H9 (cell line): Measurements from ENCODE around the gene EML1. TPM values are rescaled to one million over a fixed set of nuclear protein-coding genes. Genes with fewer than 3 reads are reported as not detected.

ENCODE experiments used
- DNase-seq: peaks from one replicate; pipeline ENCODE4 v3.0.0-alpha.2; 2017
- H2AFZ ChIP-seq: one replicate; pipeline ENCODE4 v1.6.1; 2013; ENCODE audit warnings: mild to moderate bottlenecking, low read length, control low read depth, moderate library complexity
- H2AK5ac ChIP-seq: 2 replicates; pipeline ENCODE4 v1.6.1; 2013; ENCODE audit warnings: low read length, control low read depth, mixed read lengths; ENCODE audit not compliant: insufficient read length
- H2BK120ac ChIP-seq: one replicate; pipeline ENCODE4 v1.6.1; 2013; ENCODE audit warnings: low read depth, mild to moderate bottlenecking, low read length, control low read depth, inconsistent platforms; ENCODE audit not compliant: poor library complexity, severe bottlenecking
- H2BK12ac ChIP-seq: 2 replicates; pipeline ENCODE4 v1.6.1; 2013; ENCODE audit warnings: low read length, control low read depth, mixed read lengths, low read depth; ENCODE audit not compliant: insufficient read length
- H2BK15ac ChIP-seq: 2 replicates; pipeline ENCODE4 v1.6.1; 2013; ENCODE audit warnings: low read depth, low read length, control low read depth
- H2BK20ac ChIP-seq: one replicate; pipeline ENCODE4 v1.6.1; 2013; ENCODE audit warnings: low read depth, mild to moderate bottlenecking, low read length, control low read depth, inconsistent platforms; ENCODE audit not compliant: poor library complexity, severe bottlenecking
- H2BK5ac ChIP-seq: 2 replicates; pipeline ENCODE4 v1.6.1; 2013; ENCODE audit warnings: low read length, control low read depth, mixed read lengths; ENCODE audit not compliant: insufficient read length
- H3K14ac ChIP-seq: 2 replicates; pipeline ENCODE4 v1.6.1; 2013; ENCODE audit warnings: low read length, control low read depth; ENCODE audit not compliant: insufficient read depth
- H3K18ac ChIP-seq: 2 replicates; pipeline ENCODE4 v1.6.1; 2013; ENCODE audit warnings: low read depth, mild to moderate bottlenecking, mixed read lengths, low read length, control low read depth; ENCODE audit not compliant: insufficient read length
- H3K23ac ChIP-seq: 2 replicates; pipeline ENCODE4 v1.6.1; 2013; ENCODE audit warnings: low read length, control low read depth, mixed read lengths, low read depth; ENCODE audit not compliant: insufficient read length
- H3K23me2 ChIP-seq: 2 replicates; pipeline ENCODE4 v1.6.1; 2013; ENCODE audit warnings: low read depth, mild to moderate bottlenecking, mixed read lengths, low read length, control low read depth; ENCODE audit not compliant: insufficient read length, poor library complexity, severe bottlenecking
- H3K27ac ChIP-seq: 2 replicates; pipeline ENCODE4 v1.5.1; 2013; ENCODE audit warnings: low read length, control low read depth, mixed read lengths, low read depth; ENCODE audit not compliant: insufficient read length
- H3K27me3 ChIP-seq: 2 replicates; pipeline ENCODE4 v1.6.1; 2013; ENCODE audit warnings: low read length, control low read depth, inconsistent platforms; ENCODE audit not compliant: insufficient read depth
- H3K4ac ChIP-seq: 2 replicates; pipeline ENCODE4 v1.6.1; 2013; ENCODE audit warnings: low read depth, mild to moderate bottlenecking, control low read depth, inconsistent platforms, low read length, moderate library complexity
- H3K4me1 ChIP-seq: 2 replicates; pipeline ENCODE4 v1.6.1; 2013; ENCODE audit warnings: low read length, control low read depth, inconsistent platforms; ENCODE audit not compliant: insufficient read depth
- H3K4me2 ChIP-seq: 2 replicates; pipeline ENCODE4 v1.6.1; 2013; ENCODE audit warnings: low read length, control low read depth, mixed read lengths; ENCODE audit not compliant: insufficient read length, insufficient read depth
- H3K56ac ChIP-seq: 2 replicates; pipeline ENCODE4 v1.6.1; 2013; ENCODE audit warnings: low read depth, mild to moderate bottlenecking, mixed read lengths, low read length, control low read depth; ENCODE audit not compliant: insufficient read length
- H3K79me1 ChIP-seq: 2 replicates; pipeline ENCODE4 v1.6.1; 2013; ENCODE audit warnings: low read depth, mild to moderate bottlenecking, moderate library complexity, low read length, control low read depth, inconsistent platforms; ENCODE audit not compliant: insufficient read depth, poor library complexity, severe bottlenecking
- H3K79me2 ChIP-seq: 2 replicates; pipeline ENCODE4 v1.6.1; 2013; ENCODE audit warnings: low read length, control low read depth, inconsistent platforms; ENCODE audit not compliant: insufficient read depth
- H3K9ac ChIP-seq: 2 replicates; pipeline ENCODE4 v1.6.1; 2013; ENCODE audit warnings: low read length, control low read depth, mixed read lengths; ENCODE audit not compliant: insufficient read length; ENCODE audit errors: extremely low read depth
- H3K9me3 ChIP-seq: one replicate; pipeline ENCODE4 v1.6.1; 2013; ENCODE audit warnings: low read depth, low read length, inconsistent platforms; ENCODE audit not compliant: control insufficient read depth
- H3T11ph ChIP-seq: one replicate; pipeline ENCODE4 v1.6.1; 2013; ENCODE audit warnings: mild to moderate bottlenecking, low read length, control low read depth, inconsistent platforms
- H4K20me1 ChIP-seq: one replicate; pipeline ENCODE4 v1.6.1; 2013; ENCODE audit not compliant: control insufficient read depth, insufficient read length, insufficient read depth
- H4K5ac ChIP-seq: 2 replicates; pipeline ENCODE4 v1.6.1; 2013; ENCODE audit warnings: low read depth, mild to moderate bottlenecking, mixed read lengths, low read length, control low read depth; ENCODE audit not compliant: insufficient read length
- H4K8ac ChIP-seq: replicated peaks from 2 replicates; pipeline ENCODE4 v1.6.1; 2013; ENCODE audit warnings: low read length, control low read depth, mixed read lengths, low read depth; ENCODE audit not compliant: insufficient read length
- H4K91ac ChIP-seq: 2 replicates; pipeline ENCODE4 v1.6.1; 2013; ENCODE audit warnings: low read depth, mild to moderate bottlenecking, moderate library complexity, mixed read lengths, low read length, control low read depth; ENCODE audit not compliant: insufficient read length
- H3K27ac Mint-ChIP-seq, 3 experiments: 2 replicates in 2 of 3; 3 replicates in 1 of 3; pipeline ENCODE4 v1.8.0; 2020 to 2021; ENCODE audit warnings: mixed read lengths in 3 of 3, mild to moderate bottlenecking in 1 of 3, moderate library complexity in 1 of 3
- H3K27me3 Mint-ChIP-seq: 2 replicates; pipeline ENCODE4 v1.8.0; 2021; ENCODE audit warnings: low read depth, mild to moderate bottlenecking, moderate library complexity, mixed read lengths
- H3K36me3 Mint-ChIP-seq, 3 experiments: 2 replicates in 2 of 3; 3 replicates in 1 of 3; pipeline ENCODE4 v1.8.0; 2020 to 2021; ENCODE audit warnings: low read depth in 3 of 3, mixed read lengths in 3 of 3; ENCODE audit not compliant: insufficient read depth in 1 of 3
- H3K4me1 Mint-ChIP-seq, 2 experiments: 2 replicates each; pipeline ENCODE4 v1.8.0; 2020; ENCODE audit warnings: mixed read lengths in 2 of 2
- H3K4me3 Mint-ChIP-seq, 2 experiments: 2 replicates in 1 of 2; 3 replicates in 1 of 2; pipeline ENCODE4 v1.8.0; 2020 to 2021; ENCODE audit warnings: mild to moderate bottlenecking in 2 of 2, mixed read lengths in 2 of 2, moderate library complexity in 1 of 2
- H3K9me3 Mint-ChIP-seq, 2 experiments: 2 replicates in 1 of 2; 3 replicates in 1 of 2; pipeline ENCODE4 v1.8.0; 2020; ENCODE audit warnings: mild to moderate bottlenecking in 2 of 2, mixed read lengths in 2 of 2, moderate library complexity in 1 of 2
- WGBS: extraction: QIAGEN DNeasy Blood & Tissue Kit; methylation state at CpG from one replicate; pipeline ENCODE4 v1.1.7; 2013; ENCODE audit warnings: missing lambda C conversion rate, low lambda C conversion rate, mixed read lengths; ENCODE audit not compliant: insufficient read length; ENCODE audit errors: extremely low coverage; 5-methylcytosine and 5-hydroxymethylcytosine counted together
- total RNA-seq: library from RNA; stranded (reverse); gene quantifications from 2 replicates; pipeline ENCODE4 v1.2.1, GENCODE V29; 2021
- TF ChIP-seq, protein P1 (sequence below): fragments of 200-600 bp; sonication (generic); conservative IDR thresholded peaks from 3 replicates; pipeline ENCODE4 v1.8.0; 2021; ENCODE audit warnings: antibody characterized with exemption, mild to moderate bottlenecking

EML1 gene
- total RNA-seq, 1 experiment from 2014 or later: 16.7 TPM

DNA sequence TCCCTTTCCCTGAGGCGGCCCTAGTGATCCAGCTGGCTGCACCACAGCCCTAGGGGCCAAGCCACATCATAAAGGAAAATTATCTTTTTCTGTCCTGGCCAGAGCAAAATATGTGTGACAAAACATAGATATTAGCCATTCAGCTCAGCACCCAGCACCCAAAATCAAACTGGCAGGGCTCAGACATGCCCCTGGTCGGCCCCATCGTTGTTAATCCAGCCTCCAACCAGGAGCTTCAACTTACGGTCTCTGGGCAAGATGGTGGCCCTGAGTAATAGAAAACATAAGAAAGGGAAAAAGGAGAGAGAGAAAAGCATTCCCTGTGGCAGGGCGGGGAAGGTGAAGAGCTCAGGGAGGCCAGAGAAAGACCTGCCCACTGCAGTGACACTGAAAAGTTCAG, 111.9 kb downstream of the EML1 start:
- Histone ChIP-seq H3K23ac (no peak overlapping the region), H2BK12ac (no peak overlapping the region), H3K27me3 (no peaks in the 10 kb centered on the region), H3K9me3 (no peaks in the 10 kb centered on the region), H3K4me2 (no peak overlapping the region), H2BK5ac (no peak overlapping the region), H3T11ph (no peak overlapping the region), H3K18ac (no peak overlapping the region), H3K23me2 (no peaks in the 10 kb centered on the region), H3K27ac (no peak overlapping the region), H3K56ac (no peak overlapping the region), H3K79me2 (no peaks in the 10 kb centered on the region), H3K4ac (no peak overlapping the region), H3K9ac (no peak overlapping the region), H3K4me1 (no peaks in the 10 kb centered on the region), H2BK20ac (no peak overlapping the region), H2BK120ac (no peak overlapping the region), H4K5ac (no peak overlapping the region), H2AFZ (no peak overlapping the region), H3K79me1 (no peaks in the 10 kb centered on the region), H4K20me1 (no peaks in the 10 kb centered on the region), H2AK5ac (no peak overlapping the region), H4K91ac (no peak overlapping the region), H2BK15ac (no peak overlapping the region), H4K8ac (no peak overlapping the region), H3K14ac (no peak overlapping the region)
- H3K27ac Mint-ChIP-seq: no peak overlapping the region
- no peaks in the 10 kb centered on the region for H3K27me3 Mint-ChIP-seq
- DNase-seq: no peak
- peaks cover 10 to 18% of the 10 kb centered on the region in 2 experiments for H3K9me3 Mint-ChIP-seq
- no CpG with 5 or more reads among the region's 5 CpGs for WGBS
- no peak overlapping the region for H3K4me3 Mint-ChIP-seq
- TF ChIP-seq, protein P1, sequence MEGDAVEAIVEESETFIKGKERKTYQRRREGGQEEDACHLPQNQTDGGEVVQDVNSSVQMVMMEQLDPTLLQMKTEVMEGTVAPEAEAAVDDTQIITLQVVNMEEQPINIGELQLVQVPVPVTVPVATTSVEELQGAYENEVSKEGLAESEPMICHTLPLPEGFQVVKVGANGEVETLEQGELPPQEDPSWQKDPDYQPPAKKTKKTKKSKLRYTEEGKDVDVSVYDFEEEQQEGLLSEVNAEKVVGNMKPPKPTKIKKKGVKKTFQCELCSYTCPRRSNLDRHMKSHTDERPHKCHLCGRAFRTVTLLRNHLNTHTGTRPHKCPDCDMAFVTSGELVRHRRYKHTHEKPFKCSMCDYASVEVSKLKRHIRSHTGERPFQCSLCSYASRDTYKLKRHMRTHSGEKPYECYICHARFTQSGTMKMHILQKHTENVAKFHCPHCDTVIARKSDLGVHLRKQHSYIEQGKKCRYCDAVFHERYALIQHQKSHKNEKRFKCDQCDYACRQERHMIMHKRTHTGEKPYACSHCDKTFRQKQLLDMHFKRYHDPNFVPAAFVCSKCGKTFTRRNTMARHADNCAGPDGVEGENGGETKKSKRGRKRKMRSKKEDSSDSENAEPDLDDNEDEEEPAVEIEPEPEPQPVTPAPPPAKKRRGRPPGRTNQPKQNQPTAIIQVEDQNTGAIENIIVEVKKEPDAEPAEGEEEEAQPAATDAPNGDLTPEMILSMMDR: no peak
- peaks cover 35 to 60% (median 55%) of the 10 kb centered on the region in 3 experiments for H3K36me3 Mint-ChIP-seq
- H3K4me1 Mint-ChIP-seq: peaks cover 3 to 7% of the 10 kb centered on the region in 2 experiments; a peak in 3 of 4 replicates
